Endothelial cell of umbilical vein (primary cell): ENCODE measurements around the gene EXT2.

ENCODE experiments used
- CTCF ChIP-seq, 2 donors: IDR thresholded peaks; 1 replicate in 1 of 2; 2 replicates in 1 of 2; pipeline ENCODE4 v1.5.1; 2011; ENCODE audit warnings: low read length in 2 of 2, mild to moderate bottlenecking in 2 of 2, moderate library complexity in 2 of 2, control low read depth in 1 of 2, inconsistent platforms in 1 of 2, low read depth in 1 of 2; ENCODE audit not compliant: insufficient read depth in 1 of 2; ENCODE audit errors: extremely low read depth in 1 of 2
- MAX ChIP-seq: IDR thresholded peaks from 2 replicates; pipeline ENCODE4 v1.6.1; 2011; ENCODE audit not compliant: insufficient read depth, insufficient read length
- POLR2AphosphoS5 ChIP-seq: IDR thresholded peaks from 2 replicates; pipeline ENCODE4 v1.6.1; 2012; ENCODE audit warnings: low read depth, mild to moderate bottlenecking, control low read depth, low read length, moderate library complexity; ENCODE audit not compliant: insufficient read depth

- TF ChIP-seq MAX (no peak), CTCF (IDR thresholded peaks at IDR 0.05; ENCODE audit: extremely low read depth in 1 of 2, insufficient read depth in 1 of 2, low read depth in 1 of 2, low read length in 2 of 2) (no peak), POLR2AphosphoS5 (no peak)
Measured at GRCh38 chr11:44193856-44194255, 98.4 kb downstream of the EXT2 start.
